ENCODE data around the gene SLC24A1. TPM values are rescaled to one million over a fixed set of nuclear protein-coding genes. Genes with fewer than 3 reads are reported as not detected.
A peak's percentile ranks its signal among the peaks of the same experiment; 100 is the strongest.

The SLC24A1 gene
- polyA plus RNA-seq = 10 to 100 TPM in 1 of 4 donors, 1 to 10 TPM in 3; 2.5 to 15.2 (median 4.9) TPM
- long read RNA-seq, donor 1 = 0 reads
- long read RNA-seq, donor 2 = 0 reads
- long read RNA-seq, donor 3 = 0 reads
- long read RNA-seq, donor 4 = 0 reads
- long read RNA-seq, donor 5 = 0 reads
- long read RNA-seq, donor 6 = 0 reads
- long read RNA-seq, donor 7 = 0 reads
- long read RNA-seq, donor 8 = 0 reads
- long read RNA-seq, donor 9, partial matches to known transcripts = 7 of 7 reads
- long read RNA-seq, donor 9, other reads (novel, unspliced or antisense) = 0 of 7 reads
- long read RNA-seq, donor 10 = 0 reads

DNA sequence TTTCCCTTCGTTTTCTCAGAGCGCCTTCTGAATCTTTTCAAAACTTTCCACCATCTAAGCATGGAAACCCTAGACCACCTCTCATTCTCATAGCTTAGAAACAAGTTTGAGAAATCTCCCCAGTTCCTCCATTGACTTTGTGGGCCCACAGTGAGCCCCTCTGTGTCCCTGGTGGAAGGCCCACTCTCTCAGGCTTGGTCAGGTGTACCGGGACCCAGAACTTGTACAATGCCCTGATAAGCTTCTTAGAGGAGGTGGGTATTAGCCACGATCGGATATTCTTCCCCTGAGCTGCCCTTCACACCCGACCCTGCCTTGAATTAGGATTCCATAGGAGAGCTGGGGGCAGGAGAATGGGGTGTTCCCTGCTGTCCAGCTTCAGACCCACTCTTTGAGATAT lies at the start of gene SLC24A1:
TSS of gene SLC24A1 (plus strand) at position 301 of the 400 bp plus-strand sequence. CDS start 2,143 bp downstream, outside the sequence.
- WGBS, 3 donors = 86 to 91% (median 87%) methylated on average over 6 of the region's 6 CpGs

DNA sequence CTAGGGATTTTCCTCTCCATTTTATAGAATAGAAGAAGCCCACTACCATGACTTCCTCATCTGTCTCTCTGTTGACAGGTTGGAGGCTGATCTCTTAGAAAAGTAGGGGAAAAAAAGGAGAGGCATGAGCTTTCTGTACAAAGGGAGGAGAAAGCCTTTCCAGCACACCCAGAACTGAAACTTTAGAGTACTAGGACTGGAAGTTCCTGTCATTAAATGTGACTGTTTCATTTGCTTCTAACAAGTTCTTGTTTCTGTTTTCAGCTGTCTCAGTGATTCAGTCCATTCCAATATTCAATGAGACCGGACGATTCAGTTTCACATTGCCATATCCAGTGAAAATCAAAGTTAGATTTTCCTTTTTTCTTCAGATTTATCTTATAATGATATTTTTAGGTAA lies 49.8 kb upstream of the SLC24A1 start:
- Histone ChIP-seq H3K27ac (ENCODE audit: low read depth in 1 of 3, low read length in 2 of 3) (no peak overlapping the region), H3K4me1 (ENCODE audit: control insufficient read depth in 3 of 3, insufficient read depth in 2 of 3, low read depth in 1 of 3, low read length in 2 of 3) (no peaks in the 10 kb centered on the region), H3K4me3 (ENCODE audit: low read depth in 1 of 3, low read length in 3 of 3) (no peak overlapping the region), H3K36me3 (ENCODE audit: control insufficient read depth in 3 of 3, insufficient read depth in 2 of 3, low read depth in 1 of 3, low read length in 3 of 3) (peaks cover 5 to 29% (median 13%) of the 10 kb centered on the region in 3 donors), H3K27me3 (ENCODE audit: control insufficient read depth in 3 of 3, insufficient read depth in 3 of 3, low read length in 3 of 3) (no peaks in the 10 kb centered on the region), H3K9me3 (ENCODE audit: control insufficient read depth in 2 of 2, insufficient read depth in 1 of 2, low read depth in 1 of 2, low read length in 1 of 2) (peaks cover 0 to 2% of the 10 kb centered on the region in 2 donors)
- DNase-seq = no peak
- WGBS, 3 donors = 92 to 99% (median 96%) methylated on average over 2 of the region's 2 CpGs
- FAIRE-seq = no peak

More for the DNA sequence above, at the start of gene SLC24A1:
- no peaks in the 10 kb centered on the region for H3K27me3 ChIP-seq (ENCODE audit: control insufficient read depth in 3 of 3, insufficient read depth in 3 of 3, low read length in 3 of 3)
- FAIRE-seq (no peak), DNase-seq (no peak)
- H3K4me1 ChIP-seq (ENCODE audit: control insufficient read depth in 3 of 3, insufficient read depth in 2 of 3, low read depth in 1 of 3, low read length in 2 of 3) = no peaks in the 10 kb centered on the region
- no peak within 1 kb of the TSS for H3K4me3 ChIP-seq (ENCODE audit: low read depth in 1 of 3, low read length in 3 of 3)
- peaks cover 0 to 24% (median 4%) of the 10 kb centered on the region in 3 donors for H3K36me3 ChIP-seq (ENCODE audit: control insufficient read depth in 3 of 3, insufficient read depth in 2 of 3, low read depth in 1 of 3, low read length in 3 of 3)
- no peak within 1 kb of the TSS for H3K27ac ChIP-seq (ENCODE audit: low read depth in 1 of 3, low read length in 2 of 3)
- H3K9me3 ChIP-seq (ENCODE audit: control insufficient read depth in 2 of 2, insufficient read depth in 1 of 2, low read depth in 1 of 2, low read length in 1 of 2) = no peaks in the 10 kb centered on the region

DNA sequence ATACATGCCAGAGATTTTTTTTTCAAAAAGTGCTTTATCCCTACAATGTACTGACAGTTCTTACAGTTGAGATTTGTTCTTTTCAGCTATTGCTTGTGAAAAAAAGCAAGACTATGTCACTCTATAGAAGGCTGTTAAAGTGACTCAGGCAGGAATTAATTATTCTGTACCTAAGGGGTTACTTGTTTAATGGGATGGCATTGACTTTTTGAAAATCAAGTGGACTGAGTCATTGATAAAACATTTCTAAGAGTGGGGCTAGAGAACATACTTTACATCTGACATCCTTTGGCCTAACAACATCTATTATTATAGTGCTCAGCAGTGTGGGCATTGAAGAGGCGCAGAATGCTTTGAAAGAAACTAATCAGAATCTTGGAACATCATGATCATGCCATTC lies 45.1 kb upstream of the SLC24A1 start:
- H3K4me1 ChIP-seq (ENCODE audit: control insufficient read depth in 3 of 3, insufficient read depth in 2 of 3, low read depth in 1 of 3, low read length in 2 of 3) = no peaks in the 10 kb centered on the region
- H3K36me3 ChIP-seq (ENCODE audit: control insufficient read depth in 3 of 3, insufficient read depth in 2 of 3, low read depth in 1 of 3, low read length in 3 of 3) = peaks cover 15 to 31% (median 19%) of the 10 kb centered on the region in 3 donors
- FAIRE-seq (no peak), DNase-seq (no peak)
- H3K4me3 ChIP-seq (ENCODE audit: low read depth in 1 of 3, low read length in 3 of 3) = no peak overlapping the region
- H3K27ac ChIP-seq (ENCODE audit: low read depth in 1 of 3, low read length in 2 of 3) = no peak overlapping the region
- H3K27me3 ChIP-seq (ENCODE audit: control insufficient read depth in 3 of 3, insufficient read depth in 3 of 3, low read length in 3 of 3) = no peaks in the 10 kb centered on the region
- WGBS, 3 donors = 93 to 100% (median 96%) methylated on average over 1 of the region's 1 CpG
- no peaks in the 10 kb centered on the region for H3K9me3 ChIP-seq (ENCODE audit: control insufficient read depth in 2 of 2, insufficient read depth in 1 of 2, low read depth in 1 of 2, low read length in 1 of 2)

DNA sequence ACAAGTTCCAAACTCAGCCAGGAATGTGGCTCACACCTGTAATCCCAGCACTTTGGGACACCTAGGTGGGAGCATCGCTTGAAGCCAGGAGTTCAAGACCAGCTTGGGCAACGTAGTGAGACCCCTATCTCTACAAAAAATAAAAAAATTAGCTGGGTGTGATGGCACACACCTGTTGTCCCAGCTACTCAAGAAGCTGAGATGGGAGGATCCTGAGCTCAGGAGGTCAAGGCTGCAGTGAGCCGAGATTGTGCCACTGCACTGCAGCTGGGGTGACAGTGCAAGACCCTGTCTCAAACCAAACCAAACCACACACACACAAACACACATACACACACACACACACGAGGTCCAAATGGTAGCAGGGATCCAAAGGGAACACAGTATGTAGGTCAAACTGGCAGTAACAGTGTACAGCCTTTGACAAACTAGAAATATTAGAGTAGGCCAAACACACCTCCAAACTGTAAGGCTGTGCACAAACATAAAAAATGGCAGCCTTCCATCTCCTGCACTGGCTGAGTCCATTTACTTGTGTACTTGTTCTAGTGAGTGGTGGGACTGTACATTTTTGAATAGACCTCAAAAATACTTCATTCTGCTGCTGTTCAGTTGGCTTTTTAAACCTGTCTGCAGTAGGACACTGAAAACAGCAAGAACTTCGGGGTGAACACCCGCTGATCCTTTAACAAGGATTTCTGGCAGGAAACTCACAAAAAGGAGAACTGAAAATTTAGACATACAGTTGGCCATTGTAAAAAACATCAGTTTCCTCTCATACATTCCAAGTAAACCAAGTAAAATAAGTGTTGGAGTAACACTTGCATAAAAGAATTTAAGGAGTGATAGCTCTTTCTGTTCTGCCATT lies 44.4 kb upstream of the SLC24A1 start:
- DNase-seq (no peak), FAIRE-seq (no peak)
- Histone ChIP-seq H3K9me3 (ENCODE audit: control insufficient read depth in 2 of 2, insufficient read depth in 1 of 2, low read depth in 1 of 2, low read length in 1 of 2) (no peaks in the 10 kb centered on the region), H3K36me3 (ENCODE audit: control insufficient read depth in 3 of 3, insufficient read depth in 2 of 3, low read depth in 1 of 3, low read length in 3 of 3) (peaks cover 17 to 32% (median 23%) of the 10 kb centered on the region in 3 donors), H3K4me3 (ENCODE audit: low read depth in 1 of 3, low read length in 3 of 3) (no peak overlapping the region), H3K27me3 (ENCODE audit: control insufficient read depth in 3 of 3, insufficient read depth in 3 of 3, low read length in 3 of 3) (no peaks in the 10 kb centered on the region), H3K27ac (ENCODE audit: low read depth in 1 of 3, low read length in 2 of 3) (no peak overlapping the region), H3K4me1 (ENCODE audit: control insufficient read depth in 3 of 3, insufficient read depth in 2 of 3, low read depth in 1 of 3, low read length in 2 of 3) (no peaks in the 10 kb centered on the region)
- WGBS, 3 donors = 81 to 87% (median 82%) methylated on average over 6 of the region's 6 CpGs

DNA sequence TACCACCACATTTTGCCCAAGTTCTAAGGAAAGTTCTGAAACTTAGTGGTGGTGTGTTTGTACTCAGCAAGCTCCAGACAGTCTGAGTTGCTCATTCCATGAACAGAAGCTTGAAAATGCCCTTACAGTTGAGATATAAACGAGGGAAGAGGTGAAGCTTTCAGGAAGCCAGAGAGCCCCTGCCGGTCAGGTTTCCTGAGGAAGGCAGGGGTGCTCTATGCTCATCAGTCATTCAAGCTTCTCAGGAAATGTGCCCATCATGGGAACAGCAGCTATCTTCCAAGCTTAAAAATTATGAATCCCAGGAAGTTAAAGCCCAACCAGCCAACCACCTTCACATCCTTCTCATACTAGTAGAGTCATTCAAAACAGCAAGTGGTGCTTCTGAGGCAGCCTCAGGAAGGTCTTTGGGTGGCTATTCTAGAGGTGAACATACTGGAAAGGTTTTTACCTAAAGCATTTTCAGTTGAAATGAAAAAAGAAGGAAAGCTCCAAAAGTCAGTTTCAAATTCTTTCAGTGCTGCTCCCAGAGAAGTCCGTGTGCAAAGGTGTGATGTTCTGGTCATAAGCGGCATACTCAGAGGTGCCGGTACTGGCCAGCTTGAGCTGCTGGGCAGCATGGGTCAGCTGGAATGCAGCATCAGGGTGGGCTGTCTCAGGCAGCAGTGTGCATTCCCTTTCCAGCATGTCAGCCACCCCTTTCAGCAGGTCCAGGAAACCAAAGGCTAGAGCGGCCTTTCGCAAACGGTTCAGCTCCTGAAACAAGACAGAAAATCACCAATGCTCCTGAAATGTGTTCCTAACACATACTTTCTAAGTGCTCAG lies 42.6 kb upstream of the SLC24A1 start:
- 76 to 80% (median 79%) methylated on average over 8 of the region's 8 CpGs for WGBS, 3 donors
- Histone ChIP-seq H3K27ac (ENCODE audit: low read depth in 1 of 3, low read length in 2 of 3) (no peak overlapping the region), H3K4me1 (ENCODE audit: control insufficient read depth in 3 of 3, insufficient read depth in 2 of 3, low read depth in 1 of 3, low read length in 2 of 3) (no peaks in the 10 kb centered on the region), H3K4me3 (ENCODE audit: low read depth in 1 of 3, low read length in 3 of 3) (no peak overlapping the region), H3K36me3 (ENCODE audit: control insufficient read depth in 3 of 3, insufficient read depth in 2 of 3, low read depth in 1 of 3, low read length in 3 of 3) (peaks cover 17 to 30% (median 24%) of the 10 kb centered on the region in 3 donors), H3K27me3 (ENCODE audit: control insufficient read depth in 3 of 3, insufficient read depth in 3 of 3, low read length in 3 of 3) (no peaks in the 10 kb centered on the region), H3K9me3 (ENCODE audit: control insufficient read depth in 2 of 2, insufficient read depth in 1 of 2, low read depth in 1 of 2, low read length in 1 of 2) (no peaks in the 10 kb centered on the region)
- no peak for FAIRE-seq
- DNase-seq = no peak

DNA sequence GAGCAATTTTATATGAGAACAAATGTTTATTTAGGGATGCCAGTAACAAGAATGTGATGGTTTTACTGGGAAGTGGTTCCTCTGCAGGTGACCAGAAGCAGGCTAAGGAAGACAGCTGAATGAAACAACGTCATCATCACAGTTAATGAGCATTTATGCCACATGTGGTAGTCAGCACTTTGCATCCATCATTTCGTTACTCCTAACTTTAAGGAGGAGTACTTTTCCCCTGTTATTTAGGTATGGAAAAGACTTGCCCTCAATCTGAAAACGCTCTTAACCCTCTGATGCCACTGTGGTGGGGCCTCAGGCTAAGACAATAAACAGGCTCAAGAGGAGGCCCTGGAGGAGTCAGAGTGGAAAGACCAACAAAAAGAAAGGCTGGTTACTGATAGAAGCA lies 42.0 kb upstream of the SLC24A1 start:
- Histone ChIP-seq H3K4me1 (ENCODE audit: control insufficient read depth in 3 of 3, insufficient read depth in 2 of 3, low read depth in 1 of 3, low read length in 2 of 3) (no peaks in the 10 kb centered on the region), H3K9me3 (ENCODE audit: control insufficient read depth in 2 of 2, insufficient read depth in 1 of 2, low read depth in 1 of 2, low read length in 1 of 2) (no peaks in the 10 kb centered on the region), H3K27ac (ENCODE audit: low read depth in 1 of 3, low read length in 2 of 3) (no peak overlapping the region), H3K4me3 (ENCODE audit: low read depth in 1 of 3, low read length in 3 of 3) (no peak overlapping the region), H3K36me3 (ENCODE audit: control insufficient read depth in 3 of 3, insufficient read depth in 2 of 3, low read depth in 1 of 3, low read length in 3 of 3) (peaks cover 17 to 30% (median 23%) of the 10 kb centered on the region in 3 donors), H3K27me3 (ENCODE audit: control insufficient read depth in 3 of 3, insufficient read depth in 3 of 3, low read length in 3 of 3) (no peaks in the 10 kb centered on the region)
- no peak for DNase-seq
- 86 to 94% (median 88%) methylated on average over 3 of the region's 3 CpGs for WGBS, 3 donors
- no peak for FAIRE-seq

DNA sequence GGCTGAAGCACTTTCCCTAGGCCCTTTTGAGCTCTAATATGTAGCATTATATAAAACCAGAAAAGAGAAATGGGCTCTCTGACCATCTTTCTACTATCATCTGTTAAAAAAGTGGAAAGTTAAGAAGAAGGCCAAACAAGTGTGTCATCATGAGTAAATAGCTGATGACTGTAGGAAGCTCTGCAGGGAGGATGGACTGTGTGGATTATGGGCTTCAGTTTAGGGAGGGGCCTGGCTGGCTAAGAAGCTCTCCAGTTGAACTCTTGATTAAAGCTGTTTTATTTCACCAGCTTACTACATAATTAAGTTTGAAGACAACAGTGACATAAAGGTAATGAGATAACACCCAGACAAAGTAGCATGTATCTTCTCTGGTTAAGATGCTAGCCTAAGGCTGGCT lies 41.5 kb upstream of the SLC24A1 start:
- Histone ChIP-seq H3K4me3 (ENCODE audit: low read depth in 1 of 3, low read length in 3 of 3) (no peak overlapping the region), H3K36me3 (ENCODE audit: control insufficient read depth in 3 of 3, insufficient read depth in 2 of 3, low read depth in 1 of 3, low read length in 3 of 3) (peaks cover 16 to 28% (median 23%) of the 10 kb centered on the region in 3 donors), H3K27me3 (ENCODE audit: control insufficient read depth in 3 of 3, insufficient read depth in 3 of 3, low read length in 3 of 3) (no peaks in the 10 kb centered on the region), H3K4me1 (ENCODE audit: control insufficient read depth in 3 of 3, insufficient read depth in 2 of 3, low read depth in 1 of 3, low read length in 2 of 3) (no peaks in the 10 kb centered on the region), H3K27ac (ENCODE audit: low read depth in 1 of 3, low read length in 2 of 3) (no peak overlapping the region), H3K9me3 (ENCODE audit: control insufficient read depth in 2 of 2, insufficient read depth in 1 of 2, low read depth in 1 of 2, low read length in 1 of 2) (no peaks in the 10 kb centered on the region)
- DNase-seq (no peak), FAIRE-seq (no peak)

DNA sequence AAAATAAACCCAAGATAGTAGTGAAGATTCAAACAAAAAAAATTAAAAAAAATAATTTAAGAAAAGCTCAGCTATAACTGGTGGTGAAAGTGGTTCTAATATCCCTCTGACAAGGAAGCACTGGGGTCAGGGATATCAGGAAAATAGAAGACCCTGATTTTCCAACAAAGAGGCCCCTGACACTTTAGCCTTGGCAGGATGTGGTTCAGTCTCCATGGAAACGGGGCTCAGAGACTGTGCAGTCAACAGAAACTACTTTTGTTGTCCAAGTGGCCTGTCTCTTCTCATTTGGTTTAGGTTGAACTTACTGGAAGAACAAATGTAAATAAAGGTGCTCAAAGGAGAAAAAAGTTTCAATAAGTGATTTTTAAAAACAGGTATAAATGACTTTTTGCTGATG lies 38.0 kb upstream of the SLC24A1 start:
- no peaks in the 10 kb centered on the region for H3K4me1 ChIP-seq (ENCODE audit: control insufficient read depth in 3 of 3, insufficient read depth in 2 of 3, low read depth in 1 of 3, low read length in 2 of 3)
- H3K27ac ChIP-seq (ENCODE audit: low read depth in 1 of 3, low read length in 2 of 3) = no peak overlapping the region
- peaks cover 12 to 32% (median 23%) of the 10 kb centered on the region in 3 donors for H3K36me3 ChIP-seq (ENCODE audit: control insufficient read depth in 3 of 3, insufficient read depth in 2 of 3, low read depth in 1 of 3, low read length in 3 of 3)
- FAIRE-seq (no peak), DNase-seq (peak; percentile 16 to 30)
- no peaks in the 10 kb centered on the region for H3K9me3 ChIP-seq (ENCODE audit: control insufficient read depth in 2 of 2, insufficient read depth in 1 of 2, low read depth in 1 of 2, low read length in 1 of 2)
- no peak overlapping the region for H3K4me3 ChIP-seq (ENCODE audit: low read depth in 1 of 3, low read length in 3 of 3)
- H3K27me3 ChIP-seq (ENCODE audit: control insufficient read depth in 3 of 3, insufficient read depth in 3 of 3, low read length in 3 of 3) = no peaks in the 10 kb centered on the region
- 36 to 78% (median 57%) methylated on average over 1 of the region's 1 CpG for WGBS, 3 donors

Data from small intestine (tissue), 16 donors.